ENCODE data around the gene UNC13A. TPM values are rescaled to one million over a fixed set of nuclear protein-coding genes. Genes with fewer than 3 reads are reported as not detected.
"Not testable (repeated sequence)": the region's sequence is repeated elsewhere in the genome, so short reads cannot be mapped to it uniquely, and the experiment has no call there.

Gene UNC13A
- total RNA-seq, 1 experiment from 2014 or later = 0.12 TPM

DNA sequence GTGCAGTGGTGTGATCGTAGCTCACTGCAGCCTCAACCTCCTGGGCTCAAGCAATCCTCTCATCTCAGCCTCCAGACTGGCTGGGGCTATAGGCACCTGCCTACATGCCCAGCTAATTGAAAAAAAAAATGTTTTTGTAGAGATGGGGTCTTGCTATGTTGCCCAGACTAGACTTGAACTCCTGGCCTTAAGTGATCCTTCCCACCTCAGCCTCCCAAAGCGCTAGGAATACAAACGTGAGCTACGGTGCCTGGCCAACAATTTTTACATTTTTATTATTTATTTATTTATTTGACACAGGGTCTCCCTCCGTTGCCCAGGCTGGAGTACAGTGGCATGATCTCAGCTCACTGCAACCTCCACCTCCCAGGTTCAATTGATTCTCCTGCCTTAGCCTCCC, 117.9 kb downstream of the UNC13A start:
- not testable (repeated sequence) for DNase-seq (ENCODE audit: low read depth)

DNA sequence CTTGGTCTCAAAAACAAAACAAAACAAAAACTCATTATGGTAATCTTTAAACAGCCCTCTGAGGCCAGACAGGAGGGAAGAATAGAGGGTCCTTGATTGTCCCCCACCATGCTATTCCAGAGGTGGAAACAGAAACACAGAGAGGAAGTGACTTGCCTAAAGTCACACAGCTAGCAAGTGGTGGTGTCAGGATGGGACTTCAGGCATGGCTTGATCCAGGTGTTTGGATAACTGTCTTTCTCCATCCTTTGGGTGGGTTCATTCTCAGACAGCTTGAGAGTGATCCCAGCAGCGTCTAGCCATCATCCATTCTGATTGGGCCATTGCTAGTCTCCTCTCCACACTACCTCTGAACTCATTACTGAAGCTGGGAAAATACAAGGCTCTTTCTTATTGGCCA, 120.2 kb downstream of the UNC13A start:
- no peak for DNase-seq (ENCODE audit: low read depth)

DNA sequence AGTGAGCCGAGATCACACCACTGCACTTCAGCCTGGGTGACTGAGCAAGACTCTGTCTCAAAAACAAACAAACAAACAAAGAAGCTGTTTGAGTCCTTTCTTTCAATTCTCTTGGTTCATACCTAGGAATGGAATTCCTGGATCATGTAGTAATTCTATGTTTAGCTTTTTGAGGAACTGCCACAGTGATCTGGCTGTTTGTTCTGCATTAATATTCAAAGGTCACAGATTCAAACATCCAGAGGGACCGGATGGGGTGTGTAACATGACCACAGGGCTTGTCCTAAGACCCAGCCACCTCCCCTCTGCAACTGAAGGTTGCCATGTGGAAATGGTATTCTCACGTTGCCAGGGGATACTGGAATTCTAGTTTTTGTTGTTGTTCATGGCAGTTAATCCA, 122.5 kb downstream of the UNC13A start:
- DNase-seq (ENCODE audit: low read depth) = no peak

DNA sequence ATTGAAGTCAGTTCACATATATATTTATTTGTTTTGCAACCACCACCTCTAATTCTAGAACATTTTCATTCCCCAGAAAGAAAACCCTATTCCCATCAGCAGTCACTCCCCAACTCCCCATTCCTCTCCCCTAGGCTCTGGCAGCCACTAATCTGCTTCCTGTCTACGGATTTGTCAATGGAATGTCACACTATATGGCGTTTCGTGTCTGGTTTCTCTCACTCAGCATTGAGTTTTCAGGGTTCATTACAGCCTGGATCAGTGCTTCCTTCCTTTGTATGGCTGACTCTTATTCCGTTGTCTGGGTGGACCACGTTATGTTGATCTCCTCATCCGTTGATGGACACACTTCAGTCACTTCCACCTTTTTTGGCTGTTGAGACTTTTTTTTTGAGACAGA, 123.4 kb downstream of the UNC13A start:
- DNase-seq (ENCODE audit: low read depth) = no peak

DNA sequence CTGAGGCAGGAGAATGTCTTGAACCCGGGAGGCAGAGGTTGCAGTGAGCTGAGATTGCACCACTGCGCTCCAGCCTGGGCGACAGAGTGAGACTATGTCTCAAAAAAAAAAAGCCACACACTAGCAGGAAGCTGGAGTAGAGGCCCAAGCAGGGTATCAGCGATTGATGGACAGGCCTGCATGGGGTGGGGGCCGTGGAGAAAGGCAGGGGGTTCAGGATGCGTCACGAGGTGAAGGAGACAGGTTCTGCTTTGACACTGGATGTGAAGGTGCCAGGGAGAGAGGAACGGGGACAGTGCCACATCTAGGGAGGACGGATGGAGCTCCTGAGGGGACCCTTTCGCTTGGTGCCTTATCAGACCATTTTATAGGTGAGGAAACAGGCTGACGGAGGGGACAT, 125.6 kb downstream of the UNC13A start:
- DNase-seq (ENCODE audit: low read depth) = no peak

DNA sequence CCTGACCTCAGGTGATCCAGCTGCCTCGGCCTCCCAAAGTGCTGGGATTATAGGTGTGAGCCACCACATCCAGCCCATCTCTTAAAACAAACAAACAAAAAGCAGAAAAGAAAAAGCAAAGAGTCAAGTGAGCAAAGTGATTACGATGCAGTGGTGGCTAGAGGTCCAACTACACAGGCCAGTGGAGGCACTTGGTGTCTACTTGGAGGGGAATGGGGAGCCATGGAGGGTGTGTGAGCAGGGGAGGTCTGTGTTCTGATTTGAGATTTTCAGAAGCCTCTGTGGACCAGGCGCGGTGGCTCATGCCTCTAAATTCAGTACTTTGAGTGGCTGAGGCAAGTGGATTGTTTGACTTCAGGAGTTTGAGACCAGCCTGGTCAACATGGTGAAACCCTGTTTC, 126.1 kb downstream of the UNC13A start:
- DNase-seq (ENCODE audit: low read depth) = no peak

DNA sequence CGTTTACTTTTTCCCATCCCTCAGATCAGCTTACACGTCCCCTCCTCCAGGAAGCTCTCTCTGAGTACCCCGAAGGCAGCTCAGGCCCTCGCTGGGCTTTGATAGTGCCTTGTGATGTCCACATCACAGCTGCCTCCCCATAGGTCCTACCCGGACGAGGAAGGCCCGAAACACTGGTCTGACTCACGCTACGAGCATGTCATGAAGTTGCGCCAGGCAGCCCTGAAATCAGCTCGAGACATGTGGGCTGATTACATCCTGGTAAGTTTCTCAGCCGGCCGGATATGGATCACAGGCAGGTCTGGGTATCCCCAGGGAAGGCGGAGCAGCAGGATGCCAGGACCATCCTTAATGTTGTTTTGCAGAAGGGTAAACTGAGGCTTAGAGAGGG, 128.0 kb downstream of the UNC13A start:
- DNase-seq (ENCODE audit: low read depth) = peak; percentile 79

DNA sequence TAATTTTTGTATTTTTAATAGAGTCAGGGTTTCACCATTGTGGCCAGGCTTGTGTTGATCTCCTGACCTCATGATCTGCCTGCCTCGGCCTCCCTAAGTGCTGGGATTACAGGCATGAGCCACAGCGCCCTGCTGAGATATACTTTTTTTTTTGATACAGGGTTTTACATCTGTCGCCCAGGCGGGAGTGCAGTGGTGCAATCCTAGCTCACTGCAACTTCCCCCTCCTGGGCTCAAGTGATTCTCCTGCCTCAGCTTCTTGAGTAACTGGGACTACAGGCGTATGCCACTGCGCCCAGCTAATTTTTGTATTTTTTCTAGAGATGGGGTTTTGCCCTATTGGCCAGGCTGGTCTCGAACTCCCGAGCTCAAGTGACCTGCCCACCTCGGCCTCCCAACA, 130.7 kb downstream of the UNC13A start:
- DNase-seq (ENCODE audit: low read depth) = no peak

DNA sequence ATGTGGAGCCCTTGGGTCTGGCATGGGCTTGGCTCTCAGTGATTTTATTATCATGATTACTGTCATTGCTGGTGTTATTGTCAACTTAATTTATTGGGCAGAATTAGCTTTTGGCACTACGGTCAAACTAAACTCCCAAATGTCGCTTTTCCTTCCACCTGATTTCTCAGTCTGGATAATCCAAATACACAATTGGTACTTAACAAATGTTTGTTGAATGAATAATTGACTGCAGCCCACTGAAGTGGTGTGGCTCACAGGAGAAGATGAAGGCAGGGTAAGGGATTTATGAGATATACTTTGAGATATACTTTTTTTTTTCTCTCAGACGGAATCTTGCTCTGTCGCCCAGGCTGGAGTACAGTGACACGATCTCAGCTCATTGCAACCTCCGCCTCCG, 131.2 kb downstream of the UNC13A start:
- no peak for DNase-seq (ENCODE audit: low read depth)

DNA sequence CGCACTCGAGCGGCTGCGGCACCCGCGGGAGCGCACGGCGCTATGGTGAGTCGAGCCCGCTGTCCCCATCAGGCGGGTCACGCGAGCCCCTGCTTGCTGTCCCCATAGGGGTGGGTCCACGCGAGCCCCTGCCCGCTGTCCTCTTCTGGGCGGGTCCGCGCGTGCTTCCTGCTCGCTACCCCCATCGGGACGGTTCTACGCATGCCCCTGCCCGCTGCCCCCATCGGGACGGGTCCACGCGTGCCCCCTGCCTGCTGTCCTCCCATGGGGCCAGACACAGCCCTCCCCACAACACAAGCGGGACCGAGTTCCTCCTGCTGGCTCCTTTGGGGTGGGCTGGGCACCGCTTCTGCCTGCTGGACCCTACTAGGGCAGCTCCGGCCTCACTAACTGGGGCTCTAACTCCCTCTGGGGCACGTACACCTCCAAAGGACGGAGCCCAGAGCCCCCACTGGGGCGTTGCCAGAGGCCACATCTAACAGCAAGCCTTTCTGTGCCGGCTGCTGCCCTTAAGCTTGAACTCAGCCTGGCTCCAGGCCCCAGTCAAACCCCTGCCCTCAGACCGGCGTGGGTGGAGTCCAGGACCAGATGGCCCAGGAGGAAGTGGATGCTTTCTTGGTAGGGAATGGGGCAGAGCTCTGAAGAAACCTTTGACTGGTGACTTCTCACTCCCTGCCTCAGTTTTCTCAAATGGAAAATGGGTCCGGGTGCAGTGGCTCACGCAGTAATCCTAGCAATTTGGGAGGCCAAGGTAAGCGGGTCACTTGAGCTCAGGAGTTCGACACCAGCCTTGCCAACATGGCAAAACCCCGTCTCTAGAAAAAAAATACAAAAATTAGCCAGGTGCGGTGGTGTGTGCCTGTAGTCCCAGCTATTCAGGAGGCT, 132.0 kb downstream of the UNC13A start:
- DNase-seq (ENCODE audit: low read depth) = peak; percentile 81

DNA sequence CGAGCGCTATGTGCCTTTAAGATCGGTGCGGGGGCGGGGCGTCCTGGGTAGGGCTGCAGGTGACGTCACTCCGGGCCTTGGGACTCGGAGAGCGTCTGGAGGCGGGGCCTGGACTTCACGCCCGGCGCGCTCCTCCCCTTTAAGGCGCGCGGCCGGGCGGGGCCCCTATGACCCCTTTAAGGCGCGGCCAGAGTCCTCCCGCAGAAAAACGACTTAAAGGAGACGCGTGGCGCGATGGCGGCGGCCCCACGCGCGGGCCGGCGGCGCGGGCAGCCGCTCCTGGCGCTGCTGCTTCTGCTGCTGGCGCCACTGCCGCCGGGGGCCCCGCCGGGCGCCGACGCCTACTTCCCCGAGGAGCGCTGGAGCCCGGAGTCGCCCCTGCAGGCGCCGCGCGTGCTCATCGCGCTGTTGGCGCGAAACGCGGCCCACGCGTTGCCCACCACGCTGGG, 132.7 kb downstream of the UNC13A start, which contains the start of gene COLGALT1:
COLGALT1 (plus strand) TSS at position 170 of the 449 bp plus-strand sequence; CDS start at position 235, 65 bp downstream.
- peak; percentile 94 for DNase-seq (ENCODE audit: low read depth)

DNA sequence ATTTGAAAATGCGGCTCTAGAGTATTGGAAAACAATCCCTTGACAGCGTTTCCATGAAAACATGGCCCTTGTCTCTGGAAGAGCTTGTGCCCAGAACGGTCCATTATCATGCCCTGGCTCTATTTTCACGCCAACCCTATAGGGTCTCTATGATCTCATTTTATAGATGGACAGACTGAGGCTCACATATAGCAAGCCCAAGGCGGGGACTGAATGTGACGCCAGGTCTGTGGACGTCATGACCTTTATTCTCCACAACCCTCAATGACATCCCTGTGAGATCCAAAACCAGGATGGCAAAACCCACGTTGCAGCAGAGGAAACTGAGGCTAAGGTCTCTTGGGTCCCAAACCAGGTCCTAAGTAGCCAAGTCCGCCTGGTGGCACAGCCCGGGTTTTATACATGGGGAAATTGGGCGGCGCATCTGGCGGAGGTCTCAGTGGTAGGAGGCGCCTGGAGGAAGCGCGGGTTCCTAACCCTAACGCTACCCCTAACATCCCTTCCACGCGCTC, 133.1 kb downstream of the UNC13A start:
- DNase-seq (ENCODE audit: low read depth) = no peak

DNA sequence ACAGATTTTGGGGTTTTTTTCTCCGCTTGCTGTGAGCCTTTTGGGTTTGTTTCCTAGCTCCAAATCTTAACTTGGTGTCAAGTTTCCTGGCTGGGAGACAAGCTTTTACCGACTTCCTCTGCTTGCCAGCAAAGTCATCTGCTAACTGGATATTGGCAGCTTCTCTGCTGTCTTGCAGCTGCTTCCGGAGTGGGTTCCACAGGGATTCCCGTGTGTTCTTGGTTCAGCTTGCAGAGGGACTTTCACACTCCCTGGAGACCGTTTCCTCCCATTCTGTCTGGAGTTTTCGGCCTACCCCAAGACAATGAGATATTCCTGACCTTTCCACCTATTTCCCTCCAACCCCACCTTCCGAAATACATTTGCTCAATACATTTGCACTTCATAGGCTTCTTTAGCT, 134.9 kb downstream of the UNC13A start:
- peak; percentile 95 for DNase-seq (ENCODE audit: low read depth)

DNA sequence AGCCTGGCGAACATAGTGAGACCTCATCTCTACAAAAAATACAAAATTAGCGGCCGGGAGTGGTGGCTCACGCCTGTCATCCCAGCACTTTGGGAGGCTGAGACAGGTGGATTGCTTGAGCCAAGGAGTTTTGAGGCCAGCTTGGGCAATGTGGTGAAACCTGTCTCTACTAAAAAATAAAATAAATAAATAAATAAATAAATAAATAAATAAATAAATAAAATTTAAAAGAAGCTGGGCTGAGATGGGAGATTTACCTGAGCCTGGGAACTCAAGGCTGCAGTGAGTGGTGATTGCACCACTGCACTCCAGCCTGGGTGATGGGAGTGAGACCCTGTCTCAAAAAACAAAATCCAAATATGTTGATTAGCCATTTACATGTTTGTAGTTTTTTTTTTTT, 135.4 kb downstream of the UNC13A start:
- not testable (repeated sequence) for DNase-seq (ENCODE audit: low read depth)

Other genes with a start within 250 kb of the UNC13A start
- not detected in 2 replicates for gene TMEM221, start 239.7 kb downstream of the UNC13A start, total RNA-seq (2014; rRNA removed; shearing (Covaris generic))
- gene NXNL1, start 227.4 kb downstream of the UNC13A start, total RNA-seq (2014; rRNA removed; shearing (Covaris generic)) = not detected in 2 replicates
- 7.9 and 8.7 TPM in 2 replicates for gene SLC27A1, start 217.8 kb downstream of the UNC13A start, total RNA-seq (2014; rRNA removed; shearing (Covaris generic))
- gene PGLS, start 176.7 kb downstream of the UNC13A start, total RNA-seq (2014; rRNA removed; shearing (Covaris generic)) = 52.7 and 66.8 TPM in 2 replicates
- 90.8 and 101 TPM in 2 replicates for gene COLGALT1, start 132.7 kb downstream of the UNC13A start, total RNA-seq (2014; rRNA removed; shearing (Covaris generic))
- 9.6 and 10.0 TPM in 2 replicates for gene MAP1S, start 31.1 kb upstream of the UNC13A start, total RNA-seq (2014; rRNA removed; shearing (Covaris generic))
- gene FCHO1, start 63.1 kb upstream of the UNC13A start, total RNA-seq (2014; rRNA removed; shearing (Covaris generic)) = 0.60 and 2.5 TPM in 2 replicates
- gene B3GNT3, start 106.8 kb upstream of the UNC13A start, total RNA-seq (2014; rRNA removed; shearing (Covaris generic)) = 0.10 and 0.12 TPM in 2 replicates
- not detected in 2 replicates for gene INSL3, start 133.2 kb upstream of the UNC13A start, total RNA-seq (2014; rRNA removed; shearing (Covaris generic))
- 0.59 and 1.3 TPM in 2 replicates for gene JAK3, start 159.6 kb upstream of the UNC13A start, total RNA-seq (2014; rRNA removed; shearing (Covaris generic))
- gene RPL18A, start 171.6 kb upstream of the UNC13A start, total RNA-seq (2014; rRNA removed; shearing (Covaris generic)) = 1,191 and 1,205 TPM in 2 replicates
- not detected in 2 replicates for gene SLC5A5, start 183.6 kb upstream of the UNC13A start, total RNA-seq (2014; rRNA removed; shearing (Covaris generic))
- gene CCDC124, start 244.7 kb upstream of the UNC13A start, total RNA-seq (2014; rRNA removed; shearing (Covaris generic)) = 54.3 and 56.7 TPM in 2 replicates

Measured in RPMI7951 (cell line).